Neural cell (in vitro differentiated cells): Measurements from ENCODE around the gene VSNL1. TPM values are rescaled to one million over a fixed set of nuclear protein-coding genes. Genes with fewer than 3 reads are reported as not detected.
A peak's percentile ranks its signal among the peaks of the same experiment; 100 is the strongest.

Experiments used
- H2AFZ ChIP-seq: fragments of 200-600, 300-800 bp; sonication (generic), shearing (Covaris generic); 2 replicates; pipeline ENCODE4 v1.6.0; 2014; ENCODE audit warnings: low read depth, mild to moderate bottlenecking, antibody characterized with exemption, low read length, moderate library complexity
- H3F3A ChIP-seq: fragments of 200-600 bp; shearing (Covaris generic); 2 replicates; pipeline ENCODE4 v1.6.1; 2016; ENCODE audit warnings: mild to moderate bottlenecking, moderate library complexity, mixed read lengths, antibody characterized with exemption, low read length; ENCODE audit not compliant: insufficient read depth, poor library complexity, severe bottlenecking
- H3K27ac ChIP-seq: fragments of 200-600, 300-800 bp; sonication (generic), shearing (Covaris generic); 2 replicates; pipeline ENCODE4 v1.5.1; 2014; ENCODE audit warnings: mild to moderate bottlenecking, low read length, moderate library complexity
- H3K27me3 ChIP-seq: fragments of 300-800, 200-600 bp; sonication (generic), shearing (Covaris generic); 2 replicates; pipeline ENCODE4 v1.6.0; 2014; ENCODE audit warnings: mild to moderate bottlenecking, low read depth, low read length, moderate library complexity; ENCODE audit not compliant: insufficient read depth
- H3K36me3 ChIP-seq: fragments of 300-800, 200-600 bp; sonication (generic), shearing (Covaris generic); 2 replicates; pipeline ENCODE4 v1.5.1; 2014; ENCODE audit warnings: mild to moderate bottlenecking, antibody characterized with exemption, low read length, moderate library complexity; ENCODE audit not compliant: insufficient read depth
- H3K4me2 ChIP-seq: fragments of 300-800, 200-600 bp; sonication (generic), shearing (Covaris generic); 2 replicates; pipeline ENCODE4 v1.6.0; 2014; ENCODE audit warnings: mild to moderate bottlenecking, low read length
- H3K4me3 ChIP-seq: fragments of 300-800, 200-600 bp; sonication (generic), shearing (Covaris generic); 2 replicates; pipeline ENCODE4 v1.5.1; 2014; ENCODE audit warnings: mild to moderate bottlenecking, low read length, moderate library complexity
- H3K79me2 ChIP-seq: fragments of 200-600 bp; shearing (Covaris generic); replicated peaks from 2 replicates; pipeline ENCODE4 v1.6.0; 2014; ENCODE audit warnings: mild to moderate bottlenecking, low read length, moderate library complexity; ENCODE audit not compliant: insufficient read depth
- H3K9ac ChIP-seq: fragments of 300-800, 200-600 bp; sonication (generic), shearing (Covaris generic); 2 replicates; pipeline ENCODE4 v1.6.1; 2016; ENCODE audit warnings: mild to moderate bottlenecking, low read length, mixed read lengths
- H3K9me2 ChIP-seq: fragments of 200-600 bp; shearing (Covaris generic); 2 replicates; pipeline ENCODE4 v1.6.1; 2016; ENCODE audit warnings: mild to moderate bottlenecking, low read length, mixed read lengths; ENCODE audit not compliant: insufficient read depth
- H3K9me3 ChIP-seq: fragments of 200-600, 300-800 bp; sonication (generic), shearing (Covaris generic); 2 replicates; pipeline ENCODE4 v1.6.1; 2016; ENCODE audit warnings: mild to moderate bottlenecking, mixed run types, low read length, moderate library complexity, mixed read lengths
- H4K20me1 ChIP-seq: fragments of 200-600 bp; shearing (Covaris generic); 2 replicates; pipeline ENCODE4 v1.6.1; 2016; ENCODE audit warnings: mild to moderate bottlenecking, mixed run types; ENCODE audit not compliant: insufficient read depth
- EP300 ChIP-seq: fragments of 450-650 bp; conservative IDR thresholded peaks from 2 replicates; pipeline ENCODE4 v1.6.1; 2014; ENCODE audit warnings: antibody characterized with exemption, mild to moderate bottlenecking, moderate library complexity; ENCODE audit not compliant: poor library complexity, severe bottlenecking
- EZH2 ChIP-seq: fragments of 200-600, 300-800 bp; shearing (Covaris generic), sonication (generic); IDR thresholded peaks from 2 replicates; pipeline ENCODE4 v1.6.1; 2014; ENCODE audit warnings: antibody characterized with exemption, low read length, borderline replicate concordance, mild to moderate bottlenecking; ENCODE audit not compliant: insufficient read depth, poor library complexity, severe bottlenecking
- MXI1 ChIP-seq: fragments of 450-650 bp; conservative IDR thresholded peaks from 2 replicates; pipeline ENCODE4 v1.6.1; 2014; ENCODE audit warnings: antibody characterized with exemption, mild to moderate bottlenecking; ENCODE audit not compliant: poor library complexity, severe bottlenecking
- POLR2AphosphoS5 ChIP-seq: IDR thresholded peaks from 2 replicates; pipeline ENCODE4 v1.6.1; 2012
- RAD21 ChIP-seq: fragments of 450-650 bp; conservative IDR thresholded peaks from 2 replicates; pipeline ENCODE4 v1.6.1; 2014; ENCODE audit warnings: antibody characterized with exemption, mild to moderate bottlenecking, moderate library complexity
- SMC3 ChIP-seq: fragments of 450-650 bp; conservative IDR thresholded peaks from 2 replicates; pipeline ENCODE4 v1.6.1; 2014; ENCODE audit warnings: antibody characterized with exemption, mild to moderate bottlenecking, moderate library complexity; ENCODE audit not compliant: poor library complexity
- TAF1 ChIP-seq: IDR thresholded peaks from 2 replicates; pipeline ENCODE4 v1.6.1; 2012; ENCODE audit warnings: low read depth
- polyA plus RNA-seq: library from polyadenylated mRNA; depleted of rRNA; stranded (reverse); fragments of >200 nt; gene quantifications from 2 replicates; pipeline ENCODE4 v1.2.3, GENCODE V29; 2014
- TF ChIP-seq, protein P1 (sequence below): IDR thresholded peaks from 2 replicates; pipeline ENCODE4 v1.6.1; 2012; ENCODE audit warnings: borderline replicate concordance
- TF ChIP-seq, protein P2 (sequence below): fragments of 450-650 bp; IDR thresholded peaks from 2 replicates; pipeline ENCODE4 v1.5.1; 2014; ENCODE audit warnings: antibody characterized with exemption, mild to moderate bottlenecking, moderate library complexity; ENCODE audit not compliant: poor library complexity, severe bottlenecking

The VSNL1 gene
- polyA plus RNA-seq, 1 donor from 2014 or later, result 69.7 TPM

DNA sequence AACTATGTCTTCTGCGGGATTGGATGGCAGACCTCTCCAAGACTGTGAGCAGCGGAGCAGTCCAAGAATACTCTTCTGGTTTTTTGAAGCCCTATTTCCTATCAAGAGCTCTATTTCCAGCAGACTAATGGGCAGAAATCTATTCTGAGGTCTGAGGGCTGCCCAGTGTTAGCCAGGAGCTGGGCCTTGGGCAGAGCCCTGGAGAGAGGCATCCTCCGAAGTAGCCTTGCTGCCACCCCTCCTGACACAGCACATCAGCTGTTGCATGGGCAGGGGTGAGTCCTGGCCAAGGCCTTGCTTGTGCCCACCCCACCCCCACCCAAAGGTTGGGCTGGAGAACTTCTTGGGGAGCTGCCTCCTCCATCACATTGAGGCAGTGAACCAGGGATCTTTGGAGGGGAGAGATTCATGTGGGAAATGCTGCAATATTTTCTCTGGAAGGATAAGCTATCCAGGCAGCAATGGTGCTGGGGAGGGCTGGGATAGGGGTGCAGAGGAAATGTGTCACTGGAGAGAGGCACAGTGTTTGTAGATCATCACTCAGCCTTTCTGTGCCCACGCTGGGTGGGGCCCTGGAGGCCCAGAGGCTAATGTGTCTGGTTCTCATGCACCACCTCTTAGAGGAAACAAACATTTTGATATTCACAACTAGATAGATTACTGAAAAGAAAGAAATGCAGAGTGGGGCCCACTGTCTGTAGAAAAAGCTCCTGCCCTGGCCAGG is 104.7 kb downstream of the VSNL1 start:
- Histone ChIP-seq H3K9ac (no peak overlapping the region), H2AFZ (no peak overlapping the region), H3K27me3 (no peaks in the 10 kb centered on the region), H3K4me2 (no peak overlapping the region), H3K9me2 (no peaks in the 10 kb centered on the region), H3K27ac (no peak overlapping the region), H3F3A (no peaks in the 10 kb centered on the region), H3K79me2 (no peaks in the 10 kb centered on the region), H3K9me3 (no peaks in the 10 kb centered on the region), H4K20me1 (no peaks in the 10 kb centered on the region), H3K4me3 (no peak overlapping the region), H3K36me3 (no peaks in the 10 kb centered on the region)
- TF ChIP-seq, protein P1, sequence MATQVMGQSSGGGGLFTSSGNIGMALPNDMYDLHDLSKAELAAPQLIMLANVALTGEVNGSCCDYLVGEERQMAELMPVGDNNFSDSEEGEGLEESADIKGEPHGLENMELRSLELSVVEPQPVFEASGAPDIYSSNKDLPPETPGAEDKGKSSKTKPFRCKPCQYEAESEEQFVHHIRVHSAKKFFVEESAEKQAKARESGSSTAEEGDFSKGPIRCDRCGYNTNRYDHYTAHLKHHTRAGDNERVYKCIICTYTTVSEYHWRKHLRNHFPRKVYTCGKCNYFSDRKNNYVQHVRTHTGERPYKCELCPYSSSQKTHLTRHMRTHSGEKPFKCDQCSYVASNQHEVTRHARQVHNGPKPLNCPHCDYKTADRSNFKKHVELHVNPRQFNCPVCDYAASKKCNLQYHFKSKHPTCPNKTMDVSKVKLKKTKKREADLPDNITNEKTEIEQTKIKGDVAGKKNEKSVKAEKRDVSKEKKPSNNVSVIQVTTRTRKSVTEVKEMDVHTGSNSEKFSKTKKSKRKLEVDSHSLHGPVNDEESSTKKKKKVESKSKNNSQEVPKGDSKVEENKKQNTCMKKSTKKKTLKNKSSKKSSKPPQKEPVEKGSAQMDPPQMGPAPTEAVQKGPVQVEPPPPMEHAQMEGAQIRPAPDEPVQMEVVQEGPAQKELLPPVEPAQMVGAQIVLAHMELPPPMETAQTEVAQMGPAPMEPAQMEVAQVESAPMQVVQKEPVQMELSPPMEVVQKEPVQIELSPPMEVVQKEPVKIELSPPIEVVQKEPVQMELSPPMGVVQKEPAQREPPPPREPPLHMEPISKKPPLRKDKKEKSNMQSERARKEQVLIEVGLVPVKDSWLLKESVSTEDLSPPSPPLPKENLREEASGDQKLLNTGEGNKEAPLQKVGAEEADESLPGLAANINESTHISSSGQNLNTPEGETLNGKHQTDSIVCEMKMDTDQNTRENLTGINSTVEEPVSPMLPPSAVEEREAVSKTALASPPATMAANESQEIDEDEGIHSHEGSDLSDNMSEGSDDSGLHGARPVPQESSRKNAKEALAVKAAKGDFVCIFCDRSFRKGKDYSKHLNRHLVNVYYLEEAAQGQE, result no peak
- TF ChIP-seq RAD21 (no peak), MXI1 (no peak), SMC3 (no peak), TAF1 (no peak), EZH2 (no peak), EP300 (no peak), POLR2AphosphoS5 (no peak)
- TF ChIP-seq, protein P2, sequence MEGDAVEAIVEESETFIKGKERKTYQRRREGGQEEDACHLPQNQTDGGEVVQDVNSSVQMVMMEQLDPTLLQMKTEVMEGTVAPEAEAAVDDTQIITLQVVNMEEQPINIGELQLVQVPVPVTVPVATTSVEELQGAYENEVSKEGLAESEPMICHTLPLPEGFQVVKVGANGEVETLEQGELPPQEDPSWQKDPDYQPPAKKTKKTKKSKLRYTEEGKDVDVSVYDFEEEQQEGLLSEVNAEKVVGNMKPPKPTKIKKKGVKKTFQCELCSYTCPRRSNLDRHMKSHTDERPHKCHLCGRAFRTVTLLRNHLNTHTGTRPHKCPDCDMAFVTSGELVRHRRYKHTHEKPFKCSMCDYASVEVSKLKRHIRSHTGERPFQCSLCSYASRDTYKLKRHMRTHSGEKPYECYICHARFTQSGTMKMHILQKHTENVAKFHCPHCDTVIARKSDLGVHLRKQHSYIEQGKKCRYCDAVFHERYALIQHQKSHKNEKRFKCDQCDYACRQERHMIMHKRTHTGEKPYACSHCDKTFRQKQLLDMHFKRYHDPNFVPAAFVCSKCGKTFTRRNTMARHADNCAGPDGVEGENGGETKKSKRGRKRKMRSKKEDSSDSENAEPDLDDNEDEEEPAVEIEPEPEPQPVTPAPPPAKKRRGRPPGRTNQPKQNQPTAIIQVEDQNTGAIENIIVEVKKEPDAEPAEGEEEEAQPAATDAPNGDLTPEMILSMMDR, result no peak

DNA sequence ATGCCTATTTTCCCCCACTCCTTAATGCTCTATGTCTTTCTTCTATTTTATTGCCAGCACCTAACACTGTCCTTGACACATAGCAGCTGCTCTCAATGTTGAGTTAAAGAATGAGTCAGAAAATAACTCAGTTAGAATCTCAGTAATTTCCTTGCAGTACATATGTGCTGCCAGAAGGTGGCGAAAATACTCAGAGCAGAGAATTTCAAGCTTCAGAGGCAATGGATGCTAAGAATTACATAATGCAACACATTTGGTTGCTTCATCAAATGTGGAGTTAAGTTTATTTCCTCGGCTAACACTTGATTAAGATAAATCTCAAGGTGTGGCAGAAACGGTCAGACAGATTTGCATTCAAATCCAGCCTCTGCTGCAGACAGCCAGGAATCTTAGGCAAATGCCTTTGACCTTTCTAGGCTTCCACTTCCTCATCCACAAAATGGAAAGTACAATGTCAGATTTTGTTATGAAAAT is 105.6 kb downstream of the VSNL1 start:
- H2AFZ ChIP-seq, result no peak overlapping the region
- H3K4me3 ChIP-seq, result no peak overlapping the region
- H3F3A ChIP-seq, result no peaks in the 10 kb centered on the region
- H3K27me3 ChIP-seq, result no peaks in the 10 kb centered on the region
- H3K4me2 ChIP-seq, result no peak overlapping the region
- no peak overlapping the region for H3K9ac ChIP-seq
- H3K36me3 ChIP-seq, result no peaks in the 10 kb centered on the region
- no peaks in the 10 kb centered on the region for H3K9me3 ChIP-seq
- H3K79me2 ChIP-seq, result no peaks in the 10 kb centered on the region
- no peaks in the 10 kb centered on the region for H3K9me2 ChIP-seq
- H4K20me1 ChIP-seq, result no peaks in the 10 kb centered on the region
- no peak overlapping the region for H3K27ac ChIP-seq
- TF ChIP-seq, protein P2, result peak; percentile 85
- TF ChIP-seq SMC3 (peak; percentile 80), MXI1 (no peak), RAD21 (peak; percentile 72)
- TF ChIP-seq, protein P1, result no peak
